Neural progenitor cell (in vitro differentiated cells): ENCODE results near the gene MCCD1.

Source experiments
- EZH2 ChIP-seq: fragments of 200-600 bp; sonication (generic); IDR thresholded peaks from 2 replicates; pipeline ENCODE4 v1.6.1; 2017; ENCODE audit warnings: antibody characterized with exemption, mild to moderate bottlenecking, moderate library complexity
- TF ChIP-seq, protein P1 (sequence below): fragments of 200-600 bp; sonication (generic); IDR thresholded peaks from 2 replicates; pipeline ENCODE4 v1.5.1; 2017; ENCODE audit warnings: antibody characterized with exemption, mild to moderate bottlenecking

DNA sequence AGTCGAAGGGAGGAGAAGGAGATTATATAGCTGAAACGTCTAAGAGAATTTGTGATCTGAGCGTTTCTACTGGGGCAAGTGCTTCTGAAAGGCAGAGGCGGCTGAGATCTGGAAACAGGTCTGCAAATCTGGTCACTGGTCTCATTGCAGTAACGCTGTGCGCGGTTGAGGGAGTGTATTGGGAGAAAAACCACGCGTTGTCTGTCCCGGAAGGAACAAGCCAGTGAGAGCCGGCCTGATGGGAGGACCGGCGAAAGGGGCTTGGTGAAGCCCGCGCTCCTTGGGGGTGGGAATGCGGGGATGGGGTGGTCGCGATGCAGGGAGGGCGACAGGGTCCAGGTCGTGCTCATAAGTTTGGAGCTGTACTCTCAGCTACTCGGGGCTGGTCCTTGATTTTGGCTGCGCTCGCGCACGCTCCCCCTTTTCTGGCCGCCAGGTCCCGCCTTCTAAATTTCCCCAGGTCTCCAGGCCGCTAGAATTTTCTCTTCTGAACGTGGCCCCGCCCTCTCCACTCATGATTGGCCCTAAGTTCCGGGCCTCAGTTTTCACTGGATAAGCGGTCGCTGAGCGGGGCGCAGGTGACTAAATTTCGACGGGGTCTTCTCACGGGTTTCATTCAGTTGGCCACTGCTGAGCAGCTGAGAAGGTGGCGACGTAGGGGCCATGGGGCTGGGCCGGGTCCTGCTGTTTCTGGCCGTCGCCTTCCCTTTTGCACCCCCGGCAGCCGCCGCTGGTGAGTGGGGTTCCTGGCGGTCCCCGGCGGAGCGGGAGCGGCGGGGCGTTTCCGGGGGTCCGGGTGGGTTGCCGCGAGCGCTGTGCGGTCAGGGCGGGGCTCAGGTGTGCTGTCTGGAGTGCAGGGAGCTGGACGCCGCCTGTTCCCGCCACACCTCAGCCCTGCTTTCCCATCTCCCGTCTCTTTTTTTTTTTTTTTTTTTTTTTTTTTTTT, 31.0 kb upstream of the MCCD1 start, which contains the start of gene MICB:
- TF ChIP-seq EZH2: no peak
- TF ChIP-seq, protein P1, sequence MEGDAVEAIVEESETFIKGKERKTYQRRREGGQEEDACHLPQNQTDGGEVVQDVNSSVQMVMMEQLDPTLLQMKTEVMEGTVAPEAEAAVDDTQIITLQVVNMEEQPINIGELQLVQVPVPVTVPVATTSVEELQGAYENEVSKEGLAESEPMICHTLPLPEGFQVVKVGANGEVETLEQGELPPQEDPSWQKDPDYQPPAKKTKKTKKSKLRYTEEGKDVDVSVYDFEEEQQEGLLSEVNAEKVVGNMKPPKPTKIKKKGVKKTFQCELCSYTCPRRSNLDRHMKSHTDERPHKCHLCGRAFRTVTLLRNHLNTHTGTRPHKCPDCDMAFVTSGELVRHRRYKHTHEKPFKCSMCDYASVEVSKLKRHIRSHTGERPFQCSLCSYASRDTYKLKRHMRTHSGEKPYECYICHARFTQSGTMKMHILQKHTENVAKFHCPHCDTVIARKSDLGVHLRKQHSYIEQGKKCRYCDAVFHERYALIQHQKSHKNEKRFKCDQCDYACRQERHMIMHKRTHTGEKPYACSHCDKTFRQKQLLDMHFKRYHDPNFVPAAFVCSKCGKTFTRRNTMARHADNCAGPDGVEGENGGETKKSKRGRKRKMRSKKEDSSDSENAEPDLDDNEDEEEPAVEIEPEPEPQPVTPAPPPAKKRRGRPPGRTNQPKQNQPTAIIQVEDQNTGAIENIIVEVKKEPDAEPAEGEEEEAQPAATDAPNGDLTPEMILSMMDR: no peak
